Measurements from ENCODE around the gene RPTOR.

- no peak for TF ChIP-seq CTCF (conservative IDR thresholded peaks at IDR 0.05 in 1 of 2, IDR thresholded peaks at IDR 0.05 in 1 of 2; ENCODE audit: low read depth in 1 of 2, low read length in 2 of 2)
- TF ChIP-seq EZH2 (IDR thresholded peaks at IDR 0.05; ENCODE audit: low read length, missing control alignments) = no peak
Observed at GRCh38 chr17:80947200-80947940, 402.7 kb downstream of the RPTOR start.
